ENCODE data around the gene KLF1. TPM values are rescaled to one million over a fixed set of nuclear protein-coding genes. Genes with fewer than 3 reads are reported as not detected.
A peak's percentile ranks its signal among the peaks of the same experiment; 100 is the strongest.

Gene KLF1
- total and polyA plus RNA-seq, 11 donors = 0.19 to 0.25 TPM; not detected in 9

DNA sequence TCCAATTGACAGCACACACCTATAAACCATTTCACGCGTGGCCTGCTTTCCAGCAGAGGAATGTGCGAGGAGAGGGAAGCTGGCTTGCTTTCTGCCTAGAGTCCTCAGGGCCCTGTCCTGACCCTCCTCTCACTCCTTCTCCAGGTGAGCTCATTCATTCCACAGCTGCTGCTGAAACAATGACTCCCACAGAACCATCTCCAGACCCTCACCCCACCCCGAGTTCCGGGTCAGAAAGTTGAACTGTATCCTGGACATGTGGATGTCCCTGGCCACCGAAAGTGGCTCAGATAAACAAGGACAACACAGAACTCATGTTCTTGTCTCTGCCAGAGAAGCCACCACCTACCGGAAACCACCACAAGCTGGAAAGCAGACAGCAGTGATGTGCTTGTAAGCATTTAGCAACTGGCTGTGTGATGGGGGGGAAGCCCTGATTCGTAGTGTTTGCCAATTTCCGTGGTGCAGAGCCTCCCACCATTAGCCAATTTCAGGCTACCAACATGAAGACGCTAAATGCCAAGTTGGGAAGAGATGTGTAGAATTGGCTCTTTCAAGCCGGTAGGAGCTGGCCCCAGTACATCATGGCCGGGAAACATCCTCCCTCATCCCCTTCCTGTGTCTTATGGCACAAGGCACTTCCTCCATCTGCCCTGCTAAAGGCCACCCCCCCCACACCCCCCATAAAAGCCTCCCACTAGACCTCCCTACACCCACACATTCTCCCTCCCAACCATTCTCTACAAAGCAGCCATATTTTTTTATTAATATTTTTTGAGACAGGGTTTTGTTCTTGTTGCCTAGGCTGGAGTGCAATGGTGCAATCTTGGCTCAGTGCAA lies 27.1 kb upstream of the KLF1 start:
- H3K4me3 ChIP-seq = no peak overlapping the region
- TF ChIP-seq, protein P1, sequence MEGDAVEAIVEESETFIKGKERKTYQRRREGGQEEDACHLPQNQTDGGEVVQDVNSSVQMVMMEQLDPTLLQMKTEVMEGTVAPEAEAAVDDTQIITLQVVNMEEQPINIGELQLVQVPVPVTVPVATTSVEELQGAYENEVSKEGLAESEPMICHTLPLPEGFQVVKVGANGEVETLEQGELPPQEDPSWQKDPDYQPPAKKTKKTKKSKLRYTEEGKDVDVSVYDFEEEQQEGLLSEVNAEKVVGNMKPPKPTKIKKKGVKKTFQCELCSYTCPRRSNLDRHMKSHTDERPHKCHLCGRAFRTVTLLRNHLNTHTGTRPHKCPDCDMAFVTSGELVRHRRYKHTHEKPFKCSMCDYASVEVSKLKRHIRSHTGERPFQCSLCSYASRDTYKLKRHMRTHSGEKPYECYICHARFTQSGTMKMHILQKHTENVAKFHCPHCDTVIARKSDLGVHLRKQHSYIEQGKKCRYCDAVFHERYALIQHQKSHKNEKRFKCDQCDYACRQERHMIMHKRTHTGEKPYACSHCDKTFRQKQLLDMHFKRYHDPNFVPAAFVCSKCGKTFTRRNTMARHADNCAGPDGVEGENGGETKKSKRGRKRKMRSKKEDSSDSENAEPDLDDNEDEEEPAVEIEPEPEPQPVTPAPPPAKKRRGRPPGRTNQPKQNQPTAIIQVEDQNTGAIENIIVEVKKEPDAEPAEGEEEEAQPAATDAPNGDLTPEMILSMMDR (IDR thresholded peaks at IDR 0.05) = no peak
- no peak for TF ChIP-seq POLR2A (IDR thresholded peaks at IDR 0.05)
- ATAC-seq = peak; percentile 4 to 25 (median 16)

DNA sequence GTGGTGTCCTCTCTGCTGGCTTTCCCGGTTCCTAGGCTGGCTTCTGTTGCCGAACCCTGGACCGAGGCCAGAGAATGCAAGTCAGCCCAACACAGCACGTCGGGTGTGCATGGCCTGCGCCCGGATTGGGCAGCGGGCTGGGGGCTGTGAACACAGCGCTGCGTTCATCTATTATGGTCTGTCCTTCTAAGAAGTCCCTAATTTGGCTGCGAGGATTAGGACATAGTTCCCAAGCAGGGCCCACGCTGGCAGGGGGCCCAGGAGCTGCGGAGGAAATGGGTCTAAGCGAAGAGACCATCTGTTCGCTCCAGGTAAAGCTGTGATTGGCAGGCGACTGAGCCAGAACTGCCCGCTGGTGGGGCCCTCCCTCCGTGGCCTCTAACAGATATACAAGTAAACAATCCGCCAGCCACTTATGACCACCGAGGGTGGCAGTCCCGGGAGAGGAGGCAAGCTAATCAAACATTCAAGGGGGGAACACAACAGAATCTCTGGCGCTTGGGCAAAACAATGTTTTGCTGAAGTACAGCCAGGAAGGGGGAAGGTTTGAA lies 26.1 kb upstream of the KLF1 start:
- Histone ChIP-seq H3K4me3 (peak overlapping the region in 9 of 12 donors; percentile 6 to 44 (median 24)), H3K9me3 (no peaks in the 10 kb centered on the region), H3K36me3 (no peaks in the 10 kb centered on the region), H3K27me3 (no peaks in the 10 kb centered on the region), H3K27ac (peak overlapping the region; percentile 34 to 84 (median 65)), H3K4me1 (peaks cover 0 to 25% (median 19%) of the 10 kb centered on the region in 12 donors)
- intact Hi-C loops (cut with DNase I) = no loop called here
- 1 to 5% (median 3%) methylated on average over 15 to 22 of the region's 22 CpGs for WGBS, 4 donors
- ATAC-seq = peak; percentile 77 to 92 (median 85)
- TF ChIP-seq POLR2A (IDR thresholded peaks at IDR 0.05) = no peak
- TF ChIP-seq, protein P1 (IDR thresholded peaks at IDR 0.05) = no peak
- peak; percentile 73 to 85 (median 79) for DNase-seq

More for the DNA sequence above, 27.1 kb upstream of the KLF1 start:
- DNase-seq = no peak
- intact Hi-C loops (cut with DNase I) = no loop called here
- peak overlapping the region in 11 of 12 donors; percentile 43 to 84 (median 66) for H3K27ac ChIP-seq
- WGBS, 4 donors = 47 to 51% (median 48%) methylated on average over 11 to 12 of the region's 12 CpGs
- H3K27me3 ChIP-seq = no peaks in the 10 kb centered on the region
- H3K9me3 ChIP-seq = no peaks in the 10 kb centered on the region
- no peaks in the 10 kb centered on the region for H3K36me3 ChIP-seq
- peaks cover 3 to 29% (median 21%) of the 10 kb centered on the region in 12 donors for H3K4me1 ChIP-seq

DNA sequence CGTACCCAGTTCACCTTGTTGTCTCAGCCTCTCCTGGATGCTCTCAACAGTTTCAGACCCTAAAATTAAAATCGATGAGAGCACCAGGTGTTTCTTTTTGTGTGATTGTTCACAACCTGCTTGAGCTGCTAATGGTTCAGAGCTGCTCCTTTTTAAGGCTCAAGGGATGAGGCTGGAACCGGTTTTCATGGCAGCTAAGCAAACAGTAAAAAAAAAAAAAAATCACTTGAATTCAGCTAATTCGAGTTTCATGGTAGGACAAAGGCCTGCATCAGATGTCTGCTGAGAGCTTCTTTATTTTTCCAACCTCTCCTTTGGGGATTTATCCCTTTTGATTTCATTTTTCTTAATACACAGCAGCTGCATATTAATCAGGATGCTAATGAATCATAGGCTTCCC lies 25.6 kb upstream of the KLF1 start:
- H3K27ac ChIP-seq = peak overlapping the region in 11 of 12 donors; percentile 34 to 84 (median 64)
- peaks cover 0 to 25% (median 19%) of the 10 kb centered on the region in 12 donors for H3K4me1 ChIP-seq
- no peaks in the 10 kb centered on the region for H3K9me3 ChIP-seq
- WGBS, 4 donors = 33 to 47% (median 41%) methylated on average over 4 of the region's 4 CpGs
- TF ChIP-seq, protein P1 (IDR thresholded peaks at IDR 0.05) = no peak
- no peak for TF ChIP-seq POLR2A (IDR thresholded peaks at IDR 0.05)
- peak overlapping the region in 8 of 12 donors; percentile 6 to 44 (median 26) for H3K4me3 ChIP-seq
- no peak for DNase-seq
- H3K27me3 ChIP-seq = no peaks in the 10 kb centered on the region
- intact Hi-C loops (cut with DNase I) = no loop called here
- H3K36me3 ChIP-seq = no peaks in the 10 kb centered on the region
- no peak for ATAC-seq

DNA sequence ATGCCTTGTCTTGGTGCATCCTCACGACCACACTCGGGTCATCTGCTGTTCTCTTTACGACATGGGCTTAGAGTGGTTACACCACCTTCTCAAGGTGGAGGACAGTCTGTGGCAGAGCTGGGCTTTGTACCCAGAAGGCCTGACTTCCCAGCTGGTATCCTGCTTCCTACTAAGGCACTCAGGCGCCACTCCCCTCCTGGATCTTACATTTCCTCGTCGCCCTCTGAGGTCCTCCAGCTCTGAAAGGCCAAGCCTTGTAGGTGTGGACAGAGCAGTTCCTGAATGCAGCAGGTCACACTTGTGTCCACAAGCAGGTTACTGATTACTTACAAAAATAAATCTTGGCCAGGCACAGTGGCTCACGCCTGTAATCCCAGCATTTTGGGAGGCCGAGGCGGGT lies 20.2 kb upstream of the KLF1 start:
- intact Hi-C loops (cut with DNase I) = no loop called here
- Histone ChIP-seq H3K9me3 (no peaks in the 10 kb centered on the region), H3K4me1 (peaks cover 0 to 1% (median under 1%) of the 10 kb centered on the region in 12 donors), H3K4me3 (no peak overlapping the region), H3K27me3 (no peaks in the 10 kb centered on the region), H3K27ac (no peak overlapping the region), H3K36me3 (no peaks in the 10 kb centered on the region)
- ATAC-seq (peak in 1 of 4 donors; percentile 48), DNase-seq (no peak)
- WGBS, 4 donors = 89 to 94% (median 92%) methylated on average over 9 of the region's 9 CpGs
- TF ChIP-seq, protein P1 (IDR thresholded peaks at IDR 0.05) = no peak
- no peak for TF ChIP-seq POLR2A (IDR thresholded peaks at IDR 0.05)
